HCT116 (cell line): ENCODE measurements around the gene C2orf92. TPM values are rescaled to one million over a fixed set of nuclear protein-coding genes. Genes with fewer than 3 reads are reported as not detected.

Experiments used
- ATAC-seq: fragments of 200-7000 bp; cut with Tn5 transposase; 2 replicates; pipeline ENCODE4 v1.9.1; 2020; ENCODE audit warnings: mild to moderate bottlenecking, moderate library complexity
- BruUV-seq: library from RNA; stranded (reverse); fragments of 400-500 nt; replicated peaks from 2 replicates; lab custom pipeline; 2021; lab: Mats Ljungman, UMichigan
- CTCF ChIA-PET: fragments of 300-600 bp; sonication (Branson Sonifier 250); formaldehyde crosslinking; loops from one replicate; lab custom pipeline; 2021; ENCODE audit warnings: antibody characterized with exemption; lab: Charles Lee
- POLR2A ChIA-PET: fragments of 300-600, 350-600 bp; sonication (Branson Sonifier 250); formaldehyde crosslinking; loops from one replicate; lab custom pipeline; 2021; ENCODE audit warnings: antibody characterized with exemption; lab: Charles Lee
- RAD21 ChIA-PET, 2 experiments: fragments of 300-600 bp; sonication (Branson Sonifier 250); formaldehyde crosslinking; loops; one replicate each; lab custom pipeline; 2023; ENCODE audit warnings: low total read pairs in 2 of 2; ENCODE audit not compliant: uncharacterized antibody in 2 of 2, unreplicated experiment in 2 of 2, low non-redundant PET in 1 of 2; lab: Charles Lee
- DNase-seq: peaks from one replicate; pipeline ENCODE4 v3.0.0-alpha.2; 2010; ENCODE audit warnings: low read depth, low spot score
- H2AFZ ChIP-seq: fragments of 200-600 bp; shearing (Covaris generic), sonication (generic); 2 replicates; pipeline ENCODE4 v1.6.1; 2017; ENCODE audit warnings: low read depth, mixed run types, mixed read lengths, antibody characterized with exemption, low read length; ENCODE audit not compliant: poor library complexity, severe bottlenecking
- H3K27ac ChIP-seq: 2 replicates; pipeline ENCODE4 v1.5.1; 2012; ENCODE audit warnings: low read depth, low read length
- H3K27me3 ChIP-seq: fragments of 200-600 bp; sonication (generic); 2 replicates; pipeline ENCODE4 v1.6.1; 2016; ENCODE audit warnings: mixed run types, low read length, mixed read lengths; ENCODE audit not compliant: insufficient read depth
- H3K36me3 ChIP-seq, 2 experiments: fragments of 200-500 bp in 1 of 2; fragments of 200-600 bp in 1 of 2; sonication (Bioruptor generic) in 1 of 2; sonication (generic) in 1 of 2; 2 replicates each; pipeline versions ENCODE4 v1.5.1 to v1.6.1; 2014 to 2016; ENCODE audit warnings: low read length in 2 of 2, inconsistent platforms in 1 of 2, mixed read lengths in 1 of 2, mixed run types in 1 of 2; ENCODE audit not compliant: insufficient read depth in 2 of 2, control insufficient read depth in 1 of 2
- H3K4me1 ChIP-seq, 2 experiments: fragments of 200-600 bp in 1 of 2; sonication (generic) in 1 of 2; 2 replicates each; pipeline versions ENCODE4 v1.5.1 to v1.6.1; 2012 to 2017; ENCODE audit warnings: low read length in 2 of 2, inconsistent platforms in 1 of 2, mild to moderate bottlenecking in 1 of 2, mixed read lengths in 1 of 2, mixed run types in 1 of 2, moderate library complexity in 1 of 2; ENCODE audit not compliant: insufficient read depth in 2 of 2, control insufficient read depth in 1 of 2
- H3K4me2 ChIP-seq: fragments of 200-600 bp; sonication (generic); 2 replicates; pipeline ENCODE4 v1.6.1; 2017; ENCODE audit warnings: mixed run types, low read length, mixed read lengths
- H3K4me3 ChIP-seq, 2 experiments: fragments of 200-600 bp in 1 of 2; sonication (generic) in 1 of 2; replicated peaks in 1 of 2; 2 replicates each; pipeline ENCODE4 v1.5.1; 2011 to 2016; ENCODE audit warnings: low read length in 2 of 2, control low read depth in 1 of 2, low read depth in 1 of 2, mild to moderate bottlenecking in 1 of 2, mixed read lengths in 1 of 2, mixed run types in 1 of 2
- H3K79me2 ChIP-seq: fragments of 200-600 bp; sonication (generic); 2 replicates; pipeline ENCODE4 v1.6.1; 2017; ENCODE audit warnings: mild to moderate bottlenecking, mixed run types, low read length, moderate library complexity, mixed read lengths; ENCODE audit not compliant: insufficient read depth
- H3K9ac ChIP-seq: fragments of 200-600 bp; sonication (generic); 2 replicates; pipeline ENCODE4 v1.6.1; 2016; ENCODE audit warnings: low read length, mixed read lengths
- H3K9me2 ChIP-seq: fragments of 200-600 bp; sonication (generic), shearing (Covaris generic); 2 replicates; pipeline ENCODE4 v1.6.1; 2017; ENCODE audit warnings: mixed run types, mild to moderate bottlenecking, moderate library complexity; ENCODE audit not compliant: insufficient read depth
- H3K9me3 ChIP-seq, 2 experiments: fragments of 200-500 bp in 1 of 2; fragments of 200-600 bp in 1 of 2; sonication (Bioruptor generic) in 1 of 2; sonication (generic) in 1 of 2; 2 replicates each; pipeline ENCODE4 v1.6.1; 2014 to 2017; ENCODE audit warnings: low read length in 2 of 2, mixed read lengths in 2 of 2, inconsistent platforms in 1 of 2, low read depth in 1 of 2, mild to moderate bottlenecking in 1 of 2, mixed run types in 1 of 2, moderate library complexity in 1 of 2; ENCODE audit not compliant: control insufficient read depth in 1 of 2, insufficient read depth in 1 of 2
- H4K20me1 ChIP-seq: fragments of 200-600 bp; sonication (generic), shearing (Covaris generic); 2 replicates; pipeline ENCODE4 v1.6.1; 2017; ENCODE audit warnings: mixed run types, mild to moderate bottlenecking, moderate library complexity; ENCODE audit not compliant: insufficient read depth
- ATF3 ChIP-seq: IDR thresholded peaks from 2 replicates; pipeline ENCODE4 v1.6.1; 2012
- CBX3 ChIP-seq: IDR thresholded peaks from 2 replicates; pipeline ENCODE4 v1.6.1; 2012; ENCODE audit warnings: low read depth
- CEBPB ChIP-seq: IDR thresholded peaks from 2 replicates; pipeline ENCODE4 v1.6.1; 2012; ENCODE audit warnings: low read depth
- EGR1 ChIP-seq: IDR thresholded peaks from 2 replicates; pipeline ENCODE4 v1.6.1; 2012; ENCODE audit warnings: low read depth
- ELF1 ChIP-seq: IDR thresholded peaks from 2 replicates; pipeline ENCODE4 v1.6.1; 2012; ENCODE audit warnings: low read depth, borderline replicate concordance
- EZH2phosphoT487 ChIP-seq: fragments of 200-600 bp; IDR thresholded peaks from 2 replicates; pipeline ENCODE4 v1.6.1; 2018; ENCODE audit warnings: antibody characterized with exemption, borderline replicate concordance
- FOSL1 ChIP-seq: IDR thresholded peaks from 2 replicates; pipeline ENCODE4 v1.6.1; 2012; ENCODE audit warnings: low read depth
- JUND ChIP-seq: IDR thresholded peaks from 2 replicates; pipeline ENCODE4 v1.6.1; 2012
- MAX ChIP-seq: IDR thresholded peaks from 2 replicates; pipeline ENCODE4 v1.6.1; 2012
- POLR2A ChIP-seq: IDR thresholded peaks from 2 replicates; pipeline ENCODE4 v1.7.0; 2011; ENCODE audit warnings: borderline replicate concordance; ENCODE audit not compliant: insufficient read depth, insufficient read length; ENCODE audit errors: extremely low read depth
- POLR2AphosphoS5 ChIP-seq: IDR thresholded peaks from 2 replicates; pipeline ENCODE4 v1.6.1; 2011; ENCODE audit warnings: mild to moderate bottlenecking, low read depth, low read length, moderate library complexity
- RAD21 ChIP-seq: IDR thresholded peaks from 2 replicates; pipeline ENCODE4 v1.6.1; 2012; ENCODE audit warnings: low read depth, mild to moderate bottlenecking
- SIN3A ChIP-seq: IDR thresholded peaks from 2 replicates; pipeline ENCODE4 v1.6.1; 2012; ENCODE audit warnings: low read depth
- SRF ChIP-seq: IDR thresholded peaks from 2 replicates; pipeline ENCODE4 v1.6.1; 2012; ENCODE audit warnings: low read depth
- TCF7L2 ChIP-seq: IDR thresholded peaks from 2 replicates; pipeline ENCODE4 v1.7.0; 2011; ENCODE audit warnings: borderline replicate concordance, inconsistent platforms; ENCODE audit not compliant: insufficient read depth, insufficient read length; ENCODE audit errors: extremely low read depth
- YY1 ChIP-seq: IDR thresholded peaks from 2 replicates; pipeline ENCODE4 v1.6.1; 2011; ENCODE audit warnings: low read length, low read depth, moderate library complexity, mild to moderate bottlenecking; ENCODE audit not compliant: insufficient replicate concordance; ENCODE audit errors: extremely low read depth
- intact Hi-C: fragments of 100-400 bp; cut with micrococcal nuclease; formaldehyde crosslinking; loops from 2 replicates; pipeline ENCODE4 v1.10.0; 2022
- total RNA-seq: library from RNA; stranded (reverse); gene quantifications from one replicate; pipeline ENCODE4 v1.2.1, GENCODE V29; 2021; ENCODE audit not compliant: unreplicated experiment
- TF ChIP-seq, protein P1 (sequence below): IDR thresholded peaks from 2 replicates; pipeline ENCODE4 v1.6.1; 2012; ENCODE audit warnings: low read depth
- TF ChIP-seq, protein P2 (sequence below): IDR thresholded peaks from 2 replicates; pipeline ENCODE4 v1.6.1; 2011; ENCODE audit warnings: mild to moderate bottlenecking, low read length, moderate library complexity; ENCODE audit not compliant: insufficient replicate concordance; ENCODE audit errors: extremely low read depth

Gene C2orf92
- total RNA-seq, 1 experiment from 2014 or later = 3.0 TPM

- Histone ChIP-seq H2AFZ (no peak overlapping the region), H3K4me2 (no peak overlapping the region), H3K27ac (no peak overlapping the region), H3K79me2 (no peaks in the 10 kb centered on the region), H3K9me2 (no peaks in the 10 kb centered on the region), H3K4me1 (no peaks in the 10 kb centered on the region), H4K20me1 (no peaks in the 10 kb centered on the region), H3K9me3 (no peaks in the 10 kb centered on the region), H3K27me3 (no peaks in the 10 kb centered on the region), H3K36me3 (no peaks in the 10 kb centered on the region), H3K4me3 (no peak overlapping the region), H3K9ac (no peak overlapping the region)
- ChIA-PET RAD21 (no interaction called here), CTCF (no interaction called here), POLR2A (no interaction called here)
- TF ChIP-seq ELF1 (no peak), POLR2AphosphoS5 (no peak), SIN3A (no peak), MAX (no peak), CBX3 (no peak), EZH2phosphoT487 (no peak), SRF (no peak), JUND (no peak), TCF7L2 (no peak), YY1 (no peak), EGR1 (no peak), CEBPB (no peak), POLR2A (no peak), RAD21 (no peak), FOSL1 (no peak), ATF3 (no peak)
- TF ChIP-seq, protein P1, sequence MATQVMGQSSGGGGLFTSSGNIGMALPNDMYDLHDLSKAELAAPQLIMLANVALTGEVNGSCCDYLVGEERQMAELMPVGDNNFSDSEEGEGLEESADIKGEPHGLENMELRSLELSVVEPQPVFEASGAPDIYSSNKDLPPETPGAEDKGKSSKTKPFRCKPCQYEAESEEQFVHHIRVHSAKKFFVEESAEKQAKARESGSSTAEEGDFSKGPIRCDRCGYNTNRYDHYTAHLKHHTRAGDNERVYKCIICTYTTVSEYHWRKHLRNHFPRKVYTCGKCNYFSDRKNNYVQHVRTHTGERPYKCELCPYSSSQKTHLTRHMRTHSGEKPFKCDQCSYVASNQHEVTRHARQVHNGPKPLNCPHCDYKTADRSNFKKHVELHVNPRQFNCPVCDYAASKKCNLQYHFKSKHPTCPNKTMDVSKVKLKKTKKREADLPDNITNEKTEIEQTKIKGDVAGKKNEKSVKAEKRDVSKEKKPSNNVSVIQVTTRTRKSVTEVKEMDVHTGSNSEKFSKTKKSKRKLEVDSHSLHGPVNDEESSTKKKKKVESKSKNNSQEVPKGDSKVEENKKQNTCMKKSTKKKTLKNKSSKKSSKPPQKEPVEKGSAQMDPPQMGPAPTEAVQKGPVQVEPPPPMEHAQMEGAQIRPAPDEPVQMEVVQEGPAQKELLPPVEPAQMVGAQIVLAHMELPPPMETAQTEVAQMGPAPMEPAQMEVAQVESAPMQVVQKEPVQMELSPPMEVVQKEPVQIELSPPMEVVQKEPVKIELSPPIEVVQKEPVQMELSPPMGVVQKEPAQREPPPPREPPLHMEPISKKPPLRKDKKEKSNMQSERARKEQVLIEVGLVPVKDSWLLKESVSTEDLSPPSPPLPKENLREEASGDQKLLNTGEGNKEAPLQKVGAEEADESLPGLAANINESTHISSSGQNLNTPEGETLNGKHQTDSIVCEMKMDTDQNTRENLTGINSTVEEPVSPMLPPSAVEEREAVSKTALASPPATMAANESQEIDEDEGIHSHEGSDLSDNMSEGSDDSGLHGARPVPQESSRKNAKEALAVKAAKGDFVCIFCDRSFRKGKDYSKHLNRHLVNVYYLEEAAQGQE = no peak
- TF ChIP-seq, protein P2, sequence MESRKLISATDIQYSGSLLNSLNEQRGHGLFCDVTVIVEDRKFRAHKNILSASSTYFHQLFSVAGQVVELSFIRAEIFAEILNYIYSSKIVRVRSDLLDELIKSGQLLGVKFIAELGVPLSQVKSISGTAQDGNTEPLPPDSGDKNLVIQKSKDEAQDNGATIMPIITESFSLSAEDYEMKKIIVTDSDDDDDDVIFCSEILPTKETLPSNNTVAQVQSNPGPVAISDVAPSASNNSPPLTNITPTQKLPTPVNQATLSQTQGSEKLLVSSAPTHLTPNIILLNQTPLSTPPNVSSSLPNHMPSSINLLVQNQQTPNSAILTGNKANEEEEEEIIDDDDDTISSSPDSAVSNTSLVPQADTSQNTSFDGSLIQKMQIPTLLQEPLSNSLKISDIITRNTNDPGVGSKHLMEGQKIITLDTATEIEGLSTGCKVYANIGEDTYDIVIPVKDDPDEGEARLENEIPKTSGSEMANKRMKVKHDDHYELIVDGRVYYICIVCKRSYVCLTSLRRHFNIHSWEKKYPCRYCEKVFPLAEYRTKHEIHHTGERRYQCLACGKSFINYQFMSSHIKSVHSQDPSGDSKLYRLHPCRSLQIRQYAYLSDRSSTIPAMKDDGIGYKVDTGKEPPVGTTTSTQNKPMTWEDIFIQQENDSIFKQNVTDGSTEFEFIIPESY = no peak
- intact Hi-C loops = no loop called here
- ATAC-seq (no peak), DNase-seq (no peak)
- no TSS peak for BruUV-seq
Observed at GRCh38 chr2:97720746-97721145, 51.2 kb downstream of the C2orf92 start.
